Esophagus squamous epithelium (tissue), 5 donors: ENCODE measurements around the gene TMOD1. TPM values are rescaled to one million over a fixed set of nuclear protein-coding genes. Genes with fewer than 3 reads are reported as not detected.
A peak's percentile ranks its signal among the peaks of the same experiment; 100 is the strongest.

ENCODE experiments used
- DNase-seq: peaks from one replicate; lab custom pipeline; 2025; lab: John Stamatoyannopoulos, UW
- H3K27ac ChIP-seq, 4 donors: fragments of 200-600 bp; sonication (generic); one replicate each; pipeline ENCODE4 v1.5.1; 2016 to 2019; ENCODE audit warnings: mild to moderate bottlenecking in 1 of 4
- H3K27me3 ChIP-seq, 4 donors: fragments of 200-600 bp; sonication (generic); 1 replicate in 3 of 4; 2 replicates in 1 of 4; pipeline versions ENCODE4 v1.5.1 to v1.6.0; 2017 to 2021; ENCODE audit warnings: antibody characterized with exemption in 1 of 4
- H3K36me3 ChIP-seq, 3 donors: fragments of 200-600 bp; sonication (generic); one replicate each; pipeline ENCODE4 v1.5.1; 2016 to 2019
- H3K4me1 ChIP-seq, 3 donors: fragments of 200-600 bp; sonication (generic); one replicate each; pipeline ENCODE4 v1.5.1; 2017 to 2019
- H3K4me3 ChIP-seq, 4 donors: fragments of 200-600 bp; sonication (generic); 1 replicate in 3 of 4; 2 replicates in 1 of 4; pipeline ENCODE4 v1.5.1; 2016 to 2019; ENCODE audit warnings: mild to moderate bottlenecking in 2 of 4, moderate library complexity in 1 of 4
- H3K9me3 ChIP-seq, 3 donors: fragments of 200-600 bp; sonication (generic); one replicate each; pipeline ENCODE4 v1.5.1; 2016 to 2019
- POLR2A ChIP-seq, 4 donors: fragments of 450-650 bp; IDR thresholded peaks; one replicate each; pipeline ENCODE4 v1.6.1; 2017; ENCODE audit warnings: antibody characterized with exemption in 4 of 4, mild to moderate bottlenecking in 4 of 4, moderate library complexity in 3 of 4
- WGBS, 2 donors: methylation state at CpG; one replicate each; pipeline ENCODE4 v1.1.5; 2018; 5-methylcytosine and 5-hydroxymethylcytosine counted together
- intact Hi-C: fragments of 100-400 bp; cut with DNase I; formaldehyde crosslinking; loops from one replicate; pipeline ENCODE4 v1.15.0; 2022
- total RNA-seq, 4 donors: library from RNA; depleted of rRNA; stranded (reverse); fragments of >200 nt; gene quantifications; one replicate each; pipeline ENCODE4 v1.1.0, GENCODE V29; 2016
- TF ChIP-seq, protein P1 (sequence below), 6 experiments: fragments of 450-650 bp in 4 of 6; fragments of 200-600 bp in 2 of 6; sonication (generic) in 2 of 6; IDR thresholded peaks; one replicate each; pipeline ENCODE4 v1.5.1; 2016 to 2019; ENCODE audit warnings: antibody characterized with exemption in 6 of 6, mild to moderate bottlenecking in 4 of 6, moderate library complexity in 4 of 6
- donor health status: DM: yes; HTN: yes; CAD: no.

Gene TMOD1
- total RNA-seq, 4 donors from 2014 or later = 0.15 to 13.4 (median 2.4) TPM

- Histone ChIP-seq H3K4me3 (no peak overlapping the region), H3K27me3 (no peaks in the 10 kb centered on the region), H3K36me3 (peaks cover 14 to 46% (median 17%) of the 10 kb centered on the region in 3 donors), H3K4me1 (peaks cover 4 to 26% (median 6%) of the 10 kb centered on the region in 3 donors), H3K27ac (no peak overlapping the region), H3K9me3 (no peaks in the 10 kb centered on the region)
- TF ChIP-seq, protein P1, sequence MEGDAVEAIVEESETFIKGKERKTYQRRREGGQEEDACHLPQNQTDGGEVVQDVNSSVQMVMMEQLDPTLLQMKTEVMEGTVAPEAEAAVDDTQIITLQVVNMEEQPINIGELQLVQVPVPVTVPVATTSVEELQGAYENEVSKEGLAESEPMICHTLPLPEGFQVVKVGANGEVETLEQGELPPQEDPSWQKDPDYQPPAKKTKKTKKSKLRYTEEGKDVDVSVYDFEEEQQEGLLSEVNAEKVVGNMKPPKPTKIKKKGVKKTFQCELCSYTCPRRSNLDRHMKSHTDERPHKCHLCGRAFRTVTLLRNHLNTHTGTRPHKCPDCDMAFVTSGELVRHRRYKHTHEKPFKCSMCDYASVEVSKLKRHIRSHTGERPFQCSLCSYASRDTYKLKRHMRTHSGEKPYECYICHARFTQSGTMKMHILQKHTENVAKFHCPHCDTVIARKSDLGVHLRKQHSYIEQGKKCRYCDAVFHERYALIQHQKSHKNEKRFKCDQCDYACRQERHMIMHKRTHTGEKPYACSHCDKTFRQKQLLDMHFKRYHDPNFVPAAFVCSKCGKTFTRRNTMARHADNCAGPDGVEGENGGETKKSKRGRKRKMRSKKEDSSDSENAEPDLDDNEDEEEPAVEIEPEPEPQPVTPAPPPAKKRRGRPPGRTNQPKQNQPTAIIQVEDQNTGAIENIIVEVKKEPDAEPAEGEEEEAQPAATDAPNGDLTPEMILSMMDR (IDR thresholded peaks at IDR 0.05) = peak; percentile 54 to 83 (median 68)
- TF ChIP-seq POLR2A (IDR thresholded peaks at IDR 0.05) = no peak
- intact Hi-C loops = loop anchor here (10.0 kb wide), 1 partner anchor 194 kb away; no protein-coding TSS in a partner anchor
- 18 to 27% methylated on average over 11 of the region's 11 CpGs for WGBS, 2 donors
- DNase-seq = no peak
Measured at GRCh38 chr9:97598461-97599288, 97.2 kb downstream of the TMOD1 start.

- TF ChIP-seq POLR2A (IDR thresholded peaks at IDR 0.05) = no peak
- TF ChIP-seq, protein P1 (IDR thresholded peaks at IDR 0.05) = no peak
- intact Hi-C loops = loop anchor here (10.0 kb wide), 1 partner anchor 195 kb away; no protein-coding TSS in a partner anchor
- H3K27me3 ChIP-seq = no peaks in the 10 kb centered on the region
- 77% methylated on average over 7 of the region's 7 CpGs for WGBS, 2 donors
- no peaks in the 10 kb centered on the region for H3K9me3 ChIP-seq
- H3K36me3 ChIP-seq = peaks cover 16 to 53% (median 20%) of the 10 kb centered on the region in 3 donors
- H3K4me1 ChIP-seq = peaks cover 4 to 26% (median 6%) of the 10 kb centered on the region in 3 donors
- H3K4me3 ChIP-seq = no peak overlapping the region
- DNase-seq = no peak
- no peak overlapping the region for H3K27ac ChIP-seq
Measured at GRCh38 chr9:97599314-97599846, 97.9 kb downstream of the TMOD1 start.

DNA sequence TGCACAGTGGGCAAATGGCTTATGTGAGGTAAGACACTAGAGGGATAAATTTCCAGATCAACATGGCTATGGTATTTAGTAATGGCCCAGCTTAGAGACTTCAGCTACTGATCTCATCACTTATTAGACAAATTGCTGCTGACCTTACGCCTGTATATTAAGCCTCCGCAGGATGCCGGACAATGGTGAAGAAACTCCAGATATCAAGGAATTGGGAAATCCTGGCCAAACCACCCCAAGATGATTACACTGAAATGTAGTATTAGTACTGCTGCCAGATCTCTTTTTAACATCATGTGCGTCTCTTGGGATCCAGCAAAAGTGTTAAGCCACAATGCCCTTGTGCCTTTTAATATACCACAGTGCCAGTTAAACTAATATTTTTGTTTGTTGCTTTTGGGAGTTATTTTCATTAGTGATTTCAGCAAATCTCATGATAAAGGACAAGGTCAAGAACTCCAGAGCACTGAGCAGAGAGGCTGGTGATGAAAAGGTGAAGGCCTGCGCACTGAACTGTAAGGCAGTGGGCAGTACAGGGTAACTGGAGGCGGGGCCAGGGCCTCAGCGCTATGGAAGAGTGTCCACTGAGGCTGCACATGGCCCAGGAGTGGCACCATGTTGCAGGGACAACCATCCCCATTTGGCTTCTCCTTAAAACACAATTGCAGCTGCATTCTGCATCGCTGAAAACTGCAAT, 99.2 kb downstream of the TMOD1 start:
- TF ChIP-seq, protein P1 (IDR thresholded peaks at IDR 0.05) = no peak
- TF ChIP-seq POLR2A (IDR thresholded peaks at IDR 0.05) = no peak
- Histone ChIP-seq H3K36me3 (peaks cover 22 to 66% (median 26%) of the 10 kb centered on the region in 3 donors), H3K27ac (no peak overlapping the region), H3K4me1 (peaks cover 4 to 26% (median 6%) of the 10 kb centered on the region in 3 donors), H3K4me3 (no peak overlapping the region), H3K27me3 (no peaks in the 10 kb centered on the region), H3K9me3 (no peaks in the 10 kb centered on the region)
- WGBS, 2 donors = 91 to 93% methylated on average over 8 of the region's 8 CpGs
- no peak for DNase-seq
- intact Hi-C loops = loop anchor here (5.0 kb wide), 1 partner anchor 133 kb away; no protein-coding TSS in a partner anchor

- Histone ChIP-seq H3K4me1 (peaks cover 4 to 25% (median 6%) of the 10 kb centered on the region in 3 donors), H3K27ac (no peak overlapping the region), H3K9me3 (no peaks in the 10 kb centered on the region), H3K4me3 (no peak overlapping the region), H3K27me3 (no peaks in the 10 kb centered on the region), H3K36me3 (peaks cover 22 to 73% (median 26%) of the 10 kb centered on the region in 3 donors)
- no peak for DNase-seq
- TF ChIP-seq, protein P1 (IDR thresholded peaks at IDR 0.05) = no peak
- TF ChIP-seq POLR2A (IDR thresholded peaks at IDR 0.05) = no peak
- 91 to 95% methylated on average over 7 of the region's 7 CpGs for WGBS, 2 donors
- intact Hi-C loops = loop anchor here (5.0 kb wide), 1 partner anchor 134 kb away; no protein-coding TSS in a partner anchor
Measured at GRCh38 chr9:97601228-97601898, 99.9 kb downstream of the TMOD1 start.
